Left lung (tissue), 10 donors: Measurements from ENCODE around the gene AVPR2. TPM values are rescaled to one million over a fixed set of nuclear protein-coding genes. Genes with fewer than 3 reads are reported as not detected.

ENCODE experiments used
- ATAC-seq: fragments of 200-7000 bp; cut with Tn5 transposase; one replicate; pipeline ENCODE4 v1.9.1; 2020; ENCODE audit warnings: moderate library complexity
- DNase-seq, 4 donors: peaks; one replicate each; pipeline ENCODE4 v3.0.0-alpha.2; 2013 to 2020
- H3K27ac ChIP-seq, 2 donors: fragments of 200-600 bp; sonication (generic) in 1 of 2; one replicate each; pipeline versions ENCODE4 v1.5.0 to v1.8.0; 2020 to 2021
- H3K27me3 ChIP-seq, 2 donors: fragments of 200-600 bp; sonication (generic) in 1 of 2; one replicate each; pipeline versions ENCODE4 v1.5.0 to v1.8.0; 2020 to 2021
- H3K36me3 ChIP-seq, 2 donors: fragments of 200-600 bp; sonication (generic) in 1 of 2; one replicate each; pipeline versions ENCODE4 v1.5.0 to v1.8.0; 2020 to 2021
- H3K4me1 ChIP-seq, 2 donors: fragments of 200-600 bp; one replicate each; pipeline ENCODE4 v1.8.0; 2021
- H3K4me3 ChIP-seq, 2 donors: fragments of 200-600 bp; sonication (generic) in 1 of 2; one replicate each; pipeline versions ENCODE4 v1.5.0 to v1.8.0; 2020 to 2021; ENCODE audit warnings: mild to moderate bottlenecking in 1 of 2
- H3K9me3 ChIP-seq, 2 donors: fragments of 200-600 bp; sonication (generic) in 1 of 2; one replicate each; pipeline versions ENCODE4 v1.5.0 to v1.8.0; 2020 to 2021
- intact Hi-C, 2 donors: fragments of 100-400 bp; cut with DNase I; formaldehyde crosslinking; loops; one replicate each; pipeline versions ENCODE4 v1.11.2 to v1.14.2; 2022
- polyA plus RNA-seq, 6 donors: library from polyadenylated mRNA; unstranded; fragments of 120-200 nt; gene quantifications; one replicate each; pipeline ENCODE4 v1.2.1, GENCODE V29; 2013; ENCODE audit not compliant: insufficient read length in 6 of 6
- total RNA-seq, 2 donors: library from RNA; stranded (reverse); fragmentation: NEBNext Ultra II Directional; extraction: Animal tissue kit (Norgen Biotek cat#: 25700); gene quantifications; one replicate each; pipeline ENCODE4 v1.2.1, GENCODE V29; 2021
- TF ChIP-seq, protein P1 (sequence below), 2 donors: fragments of 200-600 bp; sonication (generic) in 1 of 2; IDR thresholded peaks; one replicate each; pipeline versions ENCODE4 v1.5.0 to v1.8.0; 2021; ENCODE audit warnings: antibody characterized with exemption in 2 of 2
- donor health status: DM: no; HTN: yes; CAD: no.
- donor health status: DM: no; HTN: no; CAD: no.

The AVPR2 gene
- total and polyA plus RNA-seq, 8 donors = 0.52 to 1.3 (median 0.83) TPM

DNA sequence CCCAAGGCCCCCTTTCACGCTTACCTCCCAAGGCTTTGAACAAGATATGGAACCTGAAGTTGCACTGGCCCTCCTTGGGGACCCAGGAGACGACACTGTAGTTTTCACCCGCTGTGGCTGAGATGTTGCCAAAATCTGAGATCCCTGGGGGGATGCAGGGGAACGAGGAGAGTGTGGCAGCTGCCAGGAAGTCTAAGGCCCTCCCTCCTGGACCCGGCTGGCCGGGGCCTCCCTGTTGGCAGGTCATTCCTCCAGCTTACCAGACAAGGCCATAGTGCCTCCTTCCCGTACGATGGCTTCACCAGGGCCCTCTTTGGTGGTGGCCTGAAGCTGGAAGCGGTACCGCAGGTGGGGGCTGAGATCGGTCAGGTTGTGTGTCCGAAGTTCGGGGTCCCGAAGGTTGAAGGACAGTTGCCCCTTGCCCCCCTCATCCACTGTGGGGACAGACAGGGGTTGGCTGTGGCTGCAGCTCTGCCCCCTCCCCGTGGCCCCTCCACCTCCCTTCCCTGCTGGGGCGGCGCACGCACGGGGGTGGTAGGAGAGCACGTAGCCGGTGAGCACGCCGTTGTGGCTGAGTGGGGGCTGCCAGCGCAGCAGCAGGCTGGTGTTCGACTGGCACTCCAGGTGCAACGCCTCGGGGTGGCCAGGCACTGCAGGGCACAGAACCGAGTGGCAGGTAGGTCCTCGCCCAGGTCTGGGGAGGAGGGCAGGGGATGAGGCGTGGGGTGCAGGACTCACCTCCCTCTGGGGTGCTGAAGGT lies 39.7 kb upstream of the AVPR2 start:
- no peak overlapping the region for H3K4me3 ChIP-seq
- intact Hi-C loops = no loop called here
- H3K27ac ChIP-seq = no peak overlapping the region
- H3K4me1 ChIP-seq = no peaks in the 10 kb centered on the region
- H3K9me3 ChIP-seq = no peaks in the 10 kb centered on the region
- H3K36me3 ChIP-seq = no peaks in the 10 kb centered on the region
- H3K27me3 ChIP-seq = peaks cover 0 to 22% of the 10 kb centered on the region in 2 donors
- ATAC-seq (no peak), DNase-seq (no peak)
- TF ChIP-seq, protein P1, sequence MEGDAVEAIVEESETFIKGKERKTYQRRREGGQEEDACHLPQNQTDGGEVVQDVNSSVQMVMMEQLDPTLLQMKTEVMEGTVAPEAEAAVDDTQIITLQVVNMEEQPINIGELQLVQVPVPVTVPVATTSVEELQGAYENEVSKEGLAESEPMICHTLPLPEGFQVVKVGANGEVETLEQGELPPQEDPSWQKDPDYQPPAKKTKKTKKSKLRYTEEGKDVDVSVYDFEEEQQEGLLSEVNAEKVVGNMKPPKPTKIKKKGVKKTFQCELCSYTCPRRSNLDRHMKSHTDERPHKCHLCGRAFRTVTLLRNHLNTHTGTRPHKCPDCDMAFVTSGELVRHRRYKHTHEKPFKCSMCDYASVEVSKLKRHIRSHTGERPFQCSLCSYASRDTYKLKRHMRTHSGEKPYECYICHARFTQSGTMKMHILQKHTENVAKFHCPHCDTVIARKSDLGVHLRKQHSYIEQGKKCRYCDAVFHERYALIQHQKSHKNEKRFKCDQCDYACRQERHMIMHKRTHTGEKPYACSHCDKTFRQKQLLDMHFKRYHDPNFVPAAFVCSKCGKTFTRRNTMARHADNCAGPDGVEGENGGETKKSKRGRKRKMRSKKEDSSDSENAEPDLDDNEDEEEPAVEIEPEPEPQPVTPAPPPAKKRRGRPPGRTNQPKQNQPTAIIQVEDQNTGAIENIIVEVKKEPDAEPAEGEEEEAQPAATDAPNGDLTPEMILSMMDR (IDR thresholded peaks at IDR 0.05) = no peak

DNA sequence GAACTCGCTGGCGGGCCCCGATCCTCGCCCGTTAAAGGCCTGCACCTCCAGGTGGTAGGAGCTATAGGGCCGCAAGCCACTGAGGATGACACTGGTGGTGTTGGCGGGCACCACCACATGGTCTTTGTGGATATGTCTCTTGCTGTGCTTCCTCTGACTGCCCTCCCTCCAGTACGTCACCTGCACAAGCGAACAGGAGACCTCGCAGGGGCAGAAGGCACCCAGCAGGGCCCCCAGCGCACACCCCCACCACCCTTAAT lies 39.2 kb upstream of the AVPR2 start:
- intact Hi-C loops = no loop called here
- Histone ChIP-seq H3K36me3 (no peaks in the 10 kb centered on the region), H3K4me3 (no peak overlapping the region), H3K27ac (no peak overlapping the region), H3K27me3 (peaks cover 0 to 27% of the 10 kb centered on the region in 2 donors), H3K9me3 (no peaks in the 10 kb centered on the region), H3K4me1 (no peaks in the 10 kb centered on the region)
- DNase-seq (no peak), ATAC-seq (no peak)
- TF ChIP-seq, protein P1 (IDR thresholded peaks at IDR 0.05) = no peak

DNA sequence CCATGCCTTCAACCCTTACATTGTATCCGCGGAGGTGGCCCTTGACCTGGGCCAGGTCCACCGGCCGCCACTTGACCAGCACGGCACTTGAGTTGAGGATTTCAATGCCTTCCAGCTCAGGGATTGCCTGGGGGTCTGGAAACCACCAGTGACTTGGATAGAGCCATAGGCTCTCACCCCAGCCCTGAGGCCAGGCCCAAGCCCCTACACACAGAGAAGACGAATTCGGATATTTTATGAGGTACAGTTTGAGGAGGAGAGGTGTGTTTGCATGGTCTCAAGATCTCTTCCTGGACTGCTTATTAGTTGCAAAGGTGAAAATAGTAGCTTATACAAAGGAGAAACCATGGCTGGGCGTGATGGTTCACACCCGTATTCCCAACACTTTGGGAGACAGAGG lies 38.8 kb upstream of the AVPR2 start:
- Histone ChIP-seq H3K9me3 (no peaks in the 10 kb centered on the region), H3K27me3 (peaks cover 0 to 31% of the 10 kb centered on the region in 2 donors), H3K36me3 (no peaks in the 10 kb centered on the region), H3K4me3 (no peak overlapping the region), H3K4me1 (no peaks in the 10 kb centered on the region), H3K27ac (no peak overlapping the region)
- TF ChIP-seq, protein P1 (IDR thresholded peaks at IDR 0.05) = no peak
- no peak for DNase-seq
- intact Hi-C loops = no loop called here
- no peak for ATAC-seq

DNA sequence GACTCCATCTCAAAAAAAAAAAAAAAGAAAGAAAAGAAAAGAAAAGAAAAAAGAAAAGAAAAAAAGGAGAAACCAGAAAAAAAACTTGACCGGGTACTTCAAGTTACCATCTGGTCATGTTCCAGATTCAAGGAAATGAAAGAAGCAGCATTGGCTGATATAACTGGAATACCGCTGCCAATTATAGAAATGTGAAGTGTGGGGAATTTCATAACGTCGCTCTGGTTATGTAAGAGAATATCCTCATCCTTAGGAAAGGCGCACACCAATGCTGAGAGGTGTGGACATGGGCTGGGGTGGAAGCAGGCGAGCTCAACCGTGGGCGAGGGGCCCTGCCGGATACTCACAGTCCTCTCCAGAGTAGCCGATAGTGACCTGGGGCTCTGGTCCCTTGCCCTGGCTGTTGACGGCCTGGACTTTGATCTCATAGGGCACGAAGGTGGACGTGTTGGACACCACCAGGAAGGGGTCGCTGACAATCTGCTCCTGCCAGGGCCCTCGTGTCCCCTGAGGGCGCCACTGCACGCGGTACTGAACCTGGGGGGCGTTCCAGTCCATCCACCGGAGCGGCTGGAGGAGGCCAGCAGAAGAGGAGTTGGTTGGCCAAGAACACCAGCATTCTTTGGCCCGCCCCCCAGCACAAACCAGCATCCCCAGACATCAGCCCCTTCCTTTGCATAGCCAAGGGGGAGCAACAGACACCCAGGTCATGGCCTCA lies 38.0 kb upstream of the AVPR2 start:
- TF ChIP-seq, protein P1 (IDR thresholded peaks at IDR 0.05) = no peak
- peaks cover 0 to 36% of the 10 kb centered on the region in 2 donors for H3K27me3 ChIP-seq
- no peak overlapping the region for H3K4me3 ChIP-seq
- H3K36me3 ChIP-seq = no peaks in the 10 kb centered on the region
- no peaks in the 10 kb centered on the region for H3K4me1 ChIP-seq
- intact Hi-C loops = no loop called here
- no peak overlapping the region for H3K27ac ChIP-seq
- ATAC-seq = no peak
- no peaks in the 10 kb centered on the region for H3K9me3 ChIP-seq
- no peak for DNase-seq

DNA sequence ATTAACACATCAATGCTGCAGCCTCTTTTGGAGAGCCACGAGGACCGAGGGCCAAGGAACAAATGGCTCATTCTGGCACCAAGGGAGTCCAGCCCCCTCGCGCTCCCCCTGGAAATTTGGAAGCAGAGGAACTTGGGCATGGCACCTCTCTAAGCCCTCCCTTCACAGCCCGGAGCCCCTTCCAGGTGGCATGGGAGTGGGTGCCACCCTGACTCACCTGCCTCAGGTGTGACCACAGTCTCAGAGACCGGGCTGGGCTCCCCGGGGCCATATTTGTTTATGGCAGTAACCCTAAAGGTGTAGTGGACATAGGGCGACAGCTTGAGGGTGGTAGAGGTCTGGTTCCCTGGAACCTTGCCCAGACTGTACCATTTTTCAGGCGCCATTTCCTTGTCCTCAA lies 37.3 kb upstream of the AVPR2 start:
- DNase-seq (no peak), ATAC-seq (no peak)
- Histone ChIP-seq H3K27ac (no peak overlapping the region), H3K4me1 (no peaks in the 10 kb centered on the region), H3K36me3 (no peaks in the 10 kb centered on the region), H3K9me3 (no peaks in the 10 kb centered on the region), H3K4me3 (no peak overlapping the region), H3K27me3 (peaks cover 0 to 34% of the 10 kb centered on the region in 2 donors)
- intact Hi-C loops = no loop called here
- TF ChIP-seq, protein P1 (IDR thresholded peaks at IDR 0.05) = no peak
